Measurements from ENCODE around the gene TUB.

TUB gene

GRCh38 chr11:8105133-8105532 is 24.1 kb downstream of the TUB start:
- Mint-ChIP-seq H3K27ac (no peak overlapping the region), H3K4me3 (no peak overlapping the region), H3K36me3 (no peaks in the 10 kb centered on the region), H3K4me1 (no peaks in the 10 kb centered on the region), H3K27me3 (no peaks in the 10 kb centered on the region), H3K9me3 (no peaks in the 10 kb centered on the region)
- DNase-seq = no peak
- CTCF ChIA-PET = interaction anchor here (0.6 to 1.1 kb wide), 2 partner anchors 13 to 1571 kb away, joined by 3 read pairs; no protein-coding TSS in a partner anchor

GRCh38 chr11:8105666-8106065 is 24.7 kb downstream of the TUB start:
- CTCF ChIA-PET = no interaction called here
- Mint-ChIP-seq H3K27ac (no peak overlapping the region), H3K27me3 (no peaks in the 10 kb centered on the region), H3K36me3 (no peaks in the 10 kb centered on the region), H3K9me3 (no peaks in the 10 kb centered on the region), H3K4me3 (no peak overlapping the region), H3K4me1 (no peaks in the 10 kb centered on the region)
- no peak for DNase-seq

- Mint-ChIP-seq H3K27ac (no peak overlapping the region), H3K36me3 (no peaks in the 10 kb centered on the region), H3K4me1 (no peaks in the 10 kb centered on the region), H3K4me3 (no peak overlapping the region), H3K27me3 (no peaks in the 10 kb centered on the region), H3K9me3 (no peaks in the 10 kb centered on the region)
- DNase-seq = no peak
- CTCF ChIA-PET = interaction anchor here (2.3 kb wide), 1 partner anchor 8 kb away, joined by 17 read pairs; no protein-coding TSS in a partner anchor
Observed at GRCh38 chr11:8106679-8107078, 25.7 kb downstream of the TUB start.

GRCh38 chr11:8107642-8108041 is 26.6 kb downstream of the TUB start:
- Mint-ChIP-seq H3K36me3 (no peaks in the 10 kb centered on the region), H3K27me3 (no peaks in the 10 kb centered on the region), H3K9me3 (no peaks in the 10 kb centered on the region), H3K4me1 (no peaks in the 10 kb centered on the region), H3K4me3 (no peak overlapping the region), H3K27ac (no peak overlapping the region)
- DNase-seq = no peak
- CTCF ChIA-PET = interaction anchor here (2.3 kb wide), 1 partner anchor 9 kb away, joined by 17 read pairs; no protein-coding TSS in a partner anchor

- no peaks in the 10 kb centered on the region for H3K4me1 Mint-ChIP-seq
- no peaks in the 10 kb centered on the region for H3K27me3 Mint-ChIP-seq
- H3K36me3 Mint-ChIP-seq = no peaks in the 10 kb centered on the region
- DNase-seq = no peak
- H3K27ac Mint-ChIP-seq = no peak overlapping the region
- CTCF ChIA-PET = interaction anchor here (1.0 to 2.3 kb wide), 2 partner anchors 9 to 76 kb away, joined by 3 to 17 read pairs; no protein-coding TSS in a partner anchor
- no peaks in the 10 kb centered on the region for H3K9me3 Mint-ChIP-seq
- H3K4me3 Mint-ChIP-seq = no peak overlapping the region
Observed at GRCh38 chr11:8108421-8108820, 27.4 kb downstream of the TUB start.

GRCh38 chr11:8109675-8110074 is 28.7 kb downstream of the TUB start:
- CTCF ChIA-PET = interaction anchor here (1.5 to 1.7 kb wide), 2 partner anchors 10 to 76 kb away, joined by 4 to 9 read pairs; no protein-coding TSS in a partner anchor

GRCh38 chr11:8110396-8110795 is 29.4 kb downstream of the TUB start:
- no peak overlapping the region for H3K4me3 Mint-ChIP-seq
- CTCF ChIA-PET = interaction anchor here (1.5 to 1.7 kb wide), 2 partner anchors 11 to 77 kb away, joined by 4 to 9 read pairs; no protein-coding TSS in a partner anchor
- H3K4me1 Mint-ChIP-seq = no peaks in the 10 kb centered on the region
- no peak overlapping the region for H3K27ac Mint-ChIP-seq
- DNase-seq = no peak
- H3K27me3 Mint-ChIP-seq = no peaks in the 10 kb centered on the region
- H3K36me3 Mint-ChIP-seq = peaks cover 8% of the 10 kb centered on the region
- H3K9me3 Mint-ChIP-seq = peaks cover 6% of the 10 kb centered on the region

More at GRCh38 chr11:8109675-8110074, 28.7 kb downstream of the TUB start:
- H3K9me3 Mint-ChIP-seq = peaks cover 2% of the 10 kb centered on the region
- peaks cover 4% of the 10 kb centered on the region for H3K36me3 Mint-ChIP-seq
- H3K4me3 Mint-ChIP-seq = no peak overlapping the region
- DNase-seq = no peak
- H3K27me3 Mint-ChIP-seq = no peaks in the 10 kb centered on the region
- H3K27ac Mint-ChIP-seq = no peak overlapping the region
- H3K4me1 Mint-ChIP-seq = no peaks in the 10 kb centered on the region

GRCh38 chr11:8111636-8112035 is 30.6 kb downstream of the TUB start:
- H3K27ac Mint-ChIP-seq = no peak overlapping the region

GRCh38 chr11:8122173-8122764 is 41.3 kb downstream of the TUB start:
- DNase-seq = no peak
- Mint-ChIP-seq H3K27ac (no peak overlapping the region), H3K36me3 (peaks cover 4% of the 10 kb centered on the region), H3K27me3 (no peaks in the 10 kb centered on the region), H3K9me3 (no peaks in the 10 kb centered on the region), H3K4me1 (no peaks in the 10 kb centered on the region), H3K4me3 (no peak overlapping the region)
- CTCF ChIA-PET = no interaction called here

More at GRCh38 chr11:8111636-8112035, 30.6 kb downstream of the TUB start:
- no peak for DNase-seq
- CTCF ChIA-PET = interaction anchor here (1.0 kb wide), 1 partner anchor 13 kb away, joined by 3 read pairs; no protein-coding TSS in a partner anchor
- Mint-ChIP-seq H3K4me3 (no peak overlapping the region), H3K36me3 (peaks cover 8% of the 10 kb centered on the region), H3K9me3 (peaks cover 6% of the 10 kb centered on the region), H3K4me1 (no peaks in the 10 kb centered on the region), H3K27me3 (no peaks in the 10 kb centered on the region)

- CTCF ChIA-PET = no interaction called here
- Mint-ChIP-seq H3K36me3 (no peaks in the 10 kb centered on the region), H3K9me3 (no peaks in the 10 kb centered on the region)
Observed at GRCh38 chr11:8126649-8127289, 45.8 kb downstream of the TUB start.

GRCh38 chr11:8127447-8127846 is 46.4 kb downstream of the TUB start:
- CTCF ChIA-PET = no interaction called here
- no peaks in the 10 kb centered on the region for H3K4me1 Mint-ChIP-seq
- DNase-seq = no peak
- no peaks in the 10 kb centered on the region for H3K27me3 Mint-ChIP-seq
- no peaks in the 10 kb centered on the region for H3K36me3 Mint-ChIP-seq
- no peak overlapping the region for H3K27ac Mint-ChIP-seq
- no peaks in the 10 kb centered on the region for H3K9me3 Mint-ChIP-seq
- no peak overlapping the region for H3K4me3 Mint-ChIP-seq

More at GRCh38 chr11:8126649-8127289, 45.8 kb downstream of the TUB start:
- Mint-ChIP-seq H3K27me3 (no peaks in the 10 kb centered on the region), H3K4me3 (no peak overlapping the region), H3K27ac (no peak overlapping the region), H3K4me1 (no peaks in the 10 kb centered on the region)
- DNase-seq = no peak

- CTCF ChIA-PET = interaction anchor here (1.1 kb wide), 1 partner anchor 125 kb away, joined by 3 read pairs; the partner anchor contains the start of gene LMO1
- no peak for DNase-seq
- H3K36me3 Mint-ChIP-seq = peaks cover 8% of the 10 kb centered on the region
- H3K27ac Mint-ChIP-seq = no peak overlapping the region
- H3K27me3 Mint-ChIP-seq = no peaks in the 10 kb centered on the region
- H3K4me3 Mint-ChIP-seq = no peak overlapping the region
- H3K9me3 Mint-ChIP-seq = peaks cover 3% of the 10 kb centered on the region
- no peaks in the 10 kb centered on the region for H3K4me1 Mint-ChIP-seq
Observed at GRCh38 chr11:8138526-8138925, 57.5 kb downstream of the TUB start.

GRCh38 chr11:8149726-8150125 is 68.7 kb downstream of the TUB start:
- Mint-ChIP-seq H3K4me3 (no peak overlapping the region), H3K27me3 (no peaks in the 10 kb centered on the region), H3K36me3 (no peaks in the 10 kb centered on the region), H3K27ac (no peak overlapping the region), H3K9me3 (no peaks in the 10 kb centered on the region), H3K4me1 (no peaks in the 10 kb centered on the region)
- no peak for DNase-seq
- CTCF ChIA-PET = no interaction called here

Measured in activated naive CD4-positive, alpha-beta T cell treated with anti-CD3 and anti-CD28 coated beads, Interleukin-2, amount 10 ng/mL, durations not matched to agents 7 days and 5 days (primary cell).